Measurements from ENCODE around the gene CAPS. TPM values are rescaled to one million over a fixed set of nuclear protein-coding genes. Genes with fewer than 3 reads are reported as not detected.

Gene CAPS
- total RNA-seq, 1 donor from 2014 or later = 8.2 TPM

GRCh38 chr19:5937550-5937949, 23.5 kb downstream of the CAPS start:
- DNase-seq (ENCODE audit: low read depth) (no peak), FAIRE-seq (no peak)
- TF ChIP-seq, protein P1, sequence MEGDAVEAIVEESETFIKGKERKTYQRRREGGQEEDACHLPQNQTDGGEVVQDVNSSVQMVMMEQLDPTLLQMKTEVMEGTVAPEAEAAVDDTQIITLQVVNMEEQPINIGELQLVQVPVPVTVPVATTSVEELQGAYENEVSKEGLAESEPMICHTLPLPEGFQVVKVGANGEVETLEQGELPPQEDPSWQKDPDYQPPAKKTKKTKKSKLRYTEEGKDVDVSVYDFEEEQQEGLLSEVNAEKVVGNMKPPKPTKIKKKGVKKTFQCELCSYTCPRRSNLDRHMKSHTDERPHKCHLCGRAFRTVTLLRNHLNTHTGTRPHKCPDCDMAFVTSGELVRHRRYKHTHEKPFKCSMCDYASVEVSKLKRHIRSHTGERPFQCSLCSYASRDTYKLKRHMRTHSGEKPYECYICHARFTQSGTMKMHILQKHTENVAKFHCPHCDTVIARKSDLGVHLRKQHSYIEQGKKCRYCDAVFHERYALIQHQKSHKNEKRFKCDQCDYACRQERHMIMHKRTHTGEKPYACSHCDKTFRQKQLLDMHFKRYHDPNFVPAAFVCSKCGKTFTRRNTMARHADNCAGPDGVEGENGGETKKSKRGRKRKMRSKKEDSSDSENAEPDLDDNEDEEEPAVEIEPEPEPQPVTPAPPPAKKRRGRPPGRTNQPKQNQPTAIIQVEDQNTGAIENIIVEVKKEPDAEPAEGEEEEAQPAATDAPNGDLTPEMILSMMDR (IDR thresholded peaks at IDR 0.05; ENCODE audit: insufficient read depth, low read length, severe bottlenecking) = no peak
- Histone ChIP-seq H3K27me3 (ENCODE audit: control insufficient read depth, insufficient read depth, low read length) (no peaks in the 10 kb centered on the region), H3K4me3 (ENCODE audit: low read depth, low read length) (no peak overlapping the region), H3K36me3 (ENCODE audit: control insufficient read depth, insufficient read depth, low read length) (peaks cover 28% of the 10 kb centered on the region)

DNA sequence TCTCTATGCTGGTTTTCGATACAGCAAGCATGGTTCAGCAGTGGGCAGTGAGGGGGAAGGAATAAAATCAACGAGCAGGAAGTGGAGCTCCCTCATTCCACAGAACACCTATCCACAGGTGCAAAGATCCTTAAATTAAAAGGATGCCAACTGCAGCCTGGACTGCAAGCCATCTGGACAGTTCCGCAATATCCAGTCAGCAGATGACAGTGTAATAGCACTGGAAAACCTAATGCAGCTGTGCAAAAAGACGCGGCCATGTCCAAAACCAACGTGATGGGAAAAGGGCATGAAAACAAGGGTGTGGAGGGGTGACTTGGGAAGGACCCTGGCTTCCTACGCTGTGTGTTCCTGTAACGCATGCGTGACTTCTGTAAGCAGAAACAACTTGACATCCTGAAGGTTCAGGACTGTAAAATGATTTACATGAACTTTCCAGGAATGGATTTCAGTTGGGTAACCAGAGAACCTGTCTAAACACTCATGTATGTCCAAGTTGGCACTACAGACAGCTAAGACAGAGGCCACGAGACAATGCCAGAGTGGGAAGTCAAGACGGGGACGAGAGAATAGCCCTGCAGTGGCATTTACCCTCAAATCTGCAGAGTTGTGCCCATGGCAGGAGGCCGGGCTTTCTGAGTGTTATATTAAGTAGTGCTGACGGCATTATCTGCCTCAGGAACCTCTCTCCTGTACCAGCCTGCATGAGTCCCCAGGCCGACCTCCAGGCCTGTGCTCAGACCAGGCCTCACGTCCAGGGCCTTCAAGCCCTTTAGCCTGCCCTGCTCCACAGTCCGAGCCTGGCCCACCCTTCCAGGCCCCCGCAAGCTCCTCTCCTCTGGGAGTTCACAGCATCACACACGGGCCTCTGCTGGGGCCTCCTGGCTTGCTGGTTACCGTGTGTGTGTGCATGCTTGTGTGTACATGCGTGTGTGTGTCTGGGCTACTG, 26.5 kb downstream of the CAPS start:
- TF ChIP-seq, protein P1 (IDR thresholded peaks at IDR 0.05; ENCODE audit: insufficient read depth, low read length, severe bottlenecking) = no peak
- no peaks in the 10 kb centered on the region for H3K27me3 ChIP-seq (ENCODE audit: control insufficient read depth, insufficient read depth, low read length)
- no peak overlapping the region for H3K4me3 ChIP-seq (ENCODE audit: low read depth, low read length)
- no peak for DNase-seq (ENCODE audit: low read depth)
- no peak for FAIRE-seq
- H3K36me3 ChIP-seq (ENCODE audit: control insufficient read depth, insufficient read depth, low read length) = peaks cover 21% of the 10 kb centered on the region

DNA sequence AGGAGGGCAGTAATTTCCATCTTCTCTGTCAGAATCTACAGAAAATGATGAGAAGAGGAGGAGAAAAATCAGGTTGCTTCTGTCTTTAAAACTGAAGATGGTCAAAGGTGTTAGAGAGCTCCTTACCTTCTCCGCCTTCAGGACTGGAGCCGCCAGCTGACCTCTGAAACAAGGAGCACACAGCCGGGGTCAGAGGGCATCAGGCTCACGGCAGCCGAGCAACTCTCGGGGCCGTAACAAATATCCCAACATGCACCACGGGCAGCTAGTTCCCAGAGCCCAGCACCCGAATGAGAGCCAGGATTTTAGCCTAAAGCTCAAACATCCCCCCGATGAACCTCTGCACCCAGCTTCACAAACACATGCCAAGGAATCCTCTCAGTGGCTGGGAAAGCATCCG, 27.6 kb downstream of the CAPS start:
- DNase-seq (ENCODE audit: low read depth) (no peak), FAIRE-seq (no peak)
- no peak overlapping the region for H3K4me3 ChIP-seq (ENCODE audit: low read depth, low read length)
- no peaks in the 10 kb centered on the region for H3K27me3 ChIP-seq (ENCODE audit: control insufficient read depth, insufficient read depth, low read length)
- TF ChIP-seq, protein P1 (IDR thresholded peaks at IDR 0.05; ENCODE audit: insufficient read depth, low read length, severe bottlenecking) = no peak
- peaks cover 19% of the 10 kb centered on the region for H3K36me3 ChIP-seq (ENCODE audit: control insufficient read depth, insufficient read depth, low read length)

DNA sequence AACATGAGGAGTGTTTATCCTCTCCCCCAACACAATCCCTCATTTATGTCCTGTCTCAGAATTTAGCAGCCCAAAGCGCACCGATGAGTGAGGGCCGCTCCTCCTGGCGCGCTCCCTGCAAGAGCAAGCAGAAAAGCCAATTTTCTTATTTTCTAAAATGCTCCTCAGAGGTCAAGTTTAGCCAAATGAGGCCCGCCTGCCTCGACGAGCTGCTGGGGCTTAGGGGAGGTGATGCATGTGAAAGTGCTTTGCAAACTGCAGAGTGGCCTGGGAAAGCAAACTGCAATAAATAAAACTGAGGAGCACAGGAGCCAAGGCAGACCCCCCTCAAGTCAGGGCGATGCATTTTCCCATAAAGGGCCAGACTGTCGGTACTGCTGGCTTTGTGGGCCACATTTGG, 29.0 kb downstream of the CAPS start:
- TF ChIP-seq, protein P1 (IDR thresholded peaks at IDR 0.05; ENCODE audit: insufficient read depth, low read length, severe bottlenecking) = no peak
- H3K27me3 ChIP-seq (ENCODE audit: control insufficient read depth, insufficient read depth, low read length) = no peaks in the 10 kb centered on the region
- peaks cover 15% of the 10 kb centered on the region for H3K36me3 ChIP-seq (ENCODE audit: control insufficient read depth, insufficient read depth, low read length)
- FAIRE-seq (no peak), DNase-seq (ENCODE audit: low read depth) (no peak)
- H3K4me3 ChIP-seq (ENCODE audit: low read depth, low read length) = no peak overlapping the region

GRCh38 chr19:5943623-5944022, 29.6 kb downstream of the CAPS start:
- H3K27me3 ChIP-seq (ENCODE audit: control insufficient read depth, insufficient read depth, low read length) = no peaks in the 10 kb centered on the region
- TF ChIP-seq, protein P1 (IDR thresholded peaks at IDR 0.05; ENCODE audit: insufficient read depth, low read length, severe bottlenecking) = no peak
- no peak overlapping the region for H3K4me3 ChIP-seq (ENCODE audit: low read depth, low read length)
- peaks cover 16% of the 10 kb centered on the region for H3K36me3 ChIP-seq (ENCODE audit: control insufficient read depth, insufficient read depth, low read length)
- no peak for DNase-seq (ENCODE audit: low read depth)
- FAIRE-seq = no peak
